ENCODE data around the gene ZIC2. TPM values are rescaled to one million over a fixed set of nuclear protein-coding genes. Genes with fewer than 3 reads are reported as not detected.

ZIC2 gene
- total RNA-seq, 1 experiment from 2014 or later, result 426 TPM

GRCh38 chr13:99993660-99994637 is 12.4 kb downstream of the ZIC2 start:
- Histone ChIP-seq H2BK120ac (ENCODE audit: low read depth, low read length, poor library complexity, severe bottlenecking) (no peak overlapping the region), H3K4me1 (ENCODE audit: insufficient read depth, low read length) (peaks cover 5% of the 10 kb centered on the region; the same call in 1 of the 2 replicates), H3K9me3 (ENCODE audit: control insufficient read depth, low read depth, low read length) (no peaks in the 10 kb centered on the region), H3K79me2 (ENCODE audit: insufficient read depth, low read length) (no peaks in the 10 kb centered on the region), H2BK5ac (ENCODE audit: insufficient read length, low read length) (no peak overlapping the region), H2AFZ (ENCODE audit: low read length) (no peak overlapping the region), H3K23ac (ENCODE audit: insufficient read length, low read depth, low read length) (no peak overlapping the region), H2BK20ac (ENCODE audit: low read depth, low read length, poor library complexity, severe bottlenecking) (no peak overlapping the region), H3K27me3 (ENCODE audit: insufficient read depth, low read length) (peaks cover 43% of the 10 kb centered on the region; the same call in 1 of the 2 replicates), H2AK5ac (ENCODE audit: insufficient read length, low read length) (no peak overlapping the region), H3T11ph (ENCODE audit: low read length) (no peak overlapping the region), H4K20me1 (ENCODE audit: control insufficient read depth, insufficient read depth, insufficient read length) (no peaks in the 10 kb centered on the region), H4K8ac (replicated peaks; ENCODE audit: insufficient read length, low read depth, low read length) (no peak overlapping the region), H2BK12ac (ENCODE audit: insufficient read length, low read depth, low read length) (no peak overlapping the region), H3K18ac (ENCODE audit: insufficient read length, low read depth, low read length) (no peak overlapping the region), H3K27ac (ENCODE audit: insufficient read length, low read depth, low read length) (no peak overlapping the region), H4K91ac (ENCODE audit: insufficient read length, low read depth, low read length) (no peak overlapping the region), H3K9ac (ENCODE audit: extremely low read depth, insufficient read length, low read length) (no peak overlapping the region), H3K23me2 (ENCODE audit: insufficient read length, low read depth, low read length, poor library complexity, severe bottlenecking) (peaks cover 46% of the 10 kb centered on the region), H3K56ac (ENCODE audit: insufficient read length, low read depth, low read length) (no peak overlapping the region), H4K5ac (ENCODE audit: insufficient read length, low read depth, low read length) (no peak overlapping the region), H2BK15ac (ENCODE audit: low read depth, low read length) (no peak overlapping the region), H3K4me2 (ENCODE audit: insufficient read depth, insufficient read length, low read length) (no peak overlapping the region), H3K79me1 (ENCODE audit: insufficient read depth, low read depth, low read length, poor library complexity, severe bottlenecking) (no peaks in the 10 kb centered on the region), H3K4ac (ENCODE audit: low read depth, low read length) (no peak overlapping the region), H3K14ac (ENCODE audit: insufficient read depth, low read length) (no peak overlapping the region)
- peaks cover 66 to 75% of the 10 kb centered on the region in 2 experiments for H3K4me1 Mint-ChIP-seq
- DNase-seq, result no peak
- peaks cover 0 to 9% of the 10 kb centered on the region in 2 experiments; a peak in 2 of 5 replicates for H3K9me3 Mint-ChIP-seq
- no peak for TF ChIP-seq CTCF (conservative IDR thresholded peaks at IDR 0.05)
- H3K4me3 Mint-ChIP-seq, result peak overlapping the region in 1 of 2 experiments; percentile 61; a peak in 3 of 5 replicates
- H3K27me3 Mint-ChIP-seq (ENCODE audit: low read depth), result peaks cover 85% of the 10 kb centered on the region
- no peak overlapping the region for H3K27ac Mint-ChIP-seq
- no CpG with 5 or more reads among the region's 9 CpGs for WGBS (ENCODE audit: extremely low coverage, insufficient read length, low lambda C conversion rate)
- H3K36me3 Mint-ChIP-seq (ENCODE audit: insufficient read depth in 1 of 3, low read depth in 3 of 3), result no peaks in the 10 kb centered on the region; a peak in 1 of 7 replicates

All from H9 (cell line).